Type B pancreatic cell (in vitro differentiated cells): ENCODE measurements around the gene PDGFA. TPM values are rescaled to one million over a fixed set of nuclear protein-coding genes. Genes with fewer than 3 reads are reported as not detected.

Source experiments
- DNase-seq: peaks from one replicate; pipeline ENCODE4 v3.0.0; 2021; ENCODE audit warnings: mixed read lengths; ENCODE audit not compliant: unreplicated experiment; ENCODE audit errors: extremely low spot score
- H3K27ac Mint-ChIP-seq: 2 replicates; pipeline ENCODE4 v1.8.0; 2021; ENCODE audit warnings: mild to moderate bottlenecking, mixed read lengths
- H3K27me3 Mint-ChIP-seq: 2 replicates; pipeline ENCODE4 v1.8.0; 2021; ENCODE audit warnings: mixed read lengths
- H3K36me3 Mint-ChIP-seq: 2 replicates; pipeline ENCODE4 v1.8.0; 2021; ENCODE audit warnings: mixed read lengths
- H3K4me1 Mint-ChIP-seq: one replicate; pipeline ENCODE4 v1.8.0; 2021; ENCODE audit warnings: mixed read lengths; ENCODE audit not compliant: unreplicated experiment
- H3K4me3 Mint-ChIP-seq: 2 replicates; pipeline ENCODE4 v1.8.0; 2021; ENCODE audit warnings: mild to moderate bottlenecking, mixed read lengths
- H3K9me3 Mint-ChIP-seq: 2 replicates; pipeline ENCODE4 v1.8.0; 2021; ENCODE audit warnings: mixed read lengths
- total RNA-seq: library from RNA; stranded (reverse); gene quantifications from 2 replicates; pipeline ENCODE4 v1.2.1, GENCODE V29; 2021; ENCODE audit warnings: low replicate concordance
- TF ChIP-seq, protein P1 (sequence below): fragments of 200-600 bp; sonication (generic); conservative IDR thresholded peaks from 2 replicates; pipeline ENCODE4 v1.5.0; 2021; ENCODE audit warnings: antibody characterized with exemption, mild to moderate bottlenecking

Gene PDGFA
- total RNA-seq, 1 donor from 2014 or later = 28.1 TPM

- Mint-ChIP-seq H3K4me3 (no peak overlapping the region), H3K4me1 (peaks cover 6% of the 10 kb centered on the region), H3K27ac (no peak overlapping the region), H3K27me3 (no peaks in the 10 kb centered on the region), H3K36me3 (no peaks in the 10 kb centered on the region), H3K9me3 (no peaks in the 10 kb centered on the region)
- no peak for DNase-seq
- TF ChIP-seq, protein P1, sequence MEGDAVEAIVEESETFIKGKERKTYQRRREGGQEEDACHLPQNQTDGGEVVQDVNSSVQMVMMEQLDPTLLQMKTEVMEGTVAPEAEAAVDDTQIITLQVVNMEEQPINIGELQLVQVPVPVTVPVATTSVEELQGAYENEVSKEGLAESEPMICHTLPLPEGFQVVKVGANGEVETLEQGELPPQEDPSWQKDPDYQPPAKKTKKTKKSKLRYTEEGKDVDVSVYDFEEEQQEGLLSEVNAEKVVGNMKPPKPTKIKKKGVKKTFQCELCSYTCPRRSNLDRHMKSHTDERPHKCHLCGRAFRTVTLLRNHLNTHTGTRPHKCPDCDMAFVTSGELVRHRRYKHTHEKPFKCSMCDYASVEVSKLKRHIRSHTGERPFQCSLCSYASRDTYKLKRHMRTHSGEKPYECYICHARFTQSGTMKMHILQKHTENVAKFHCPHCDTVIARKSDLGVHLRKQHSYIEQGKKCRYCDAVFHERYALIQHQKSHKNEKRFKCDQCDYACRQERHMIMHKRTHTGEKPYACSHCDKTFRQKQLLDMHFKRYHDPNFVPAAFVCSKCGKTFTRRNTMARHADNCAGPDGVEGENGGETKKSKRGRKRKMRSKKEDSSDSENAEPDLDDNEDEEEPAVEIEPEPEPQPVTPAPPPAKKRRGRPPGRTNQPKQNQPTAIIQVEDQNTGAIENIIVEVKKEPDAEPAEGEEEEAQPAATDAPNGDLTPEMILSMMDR = no peak
Measured at GRCh38 chr7:563629-564170, 44.1 kb upstream of the PDGFA start.

- Mint-ChIP-seq H3K27me3 (no peaks in the 10 kb centered on the region), H3K4me1 (peaks cover 6% of the 10 kb centered on the region), H3K9me3 (no peaks in the 10 kb centered on the region), H3K27ac (no peak overlapping the region), H3K4me3 (no peak overlapping the region), H3K36me3 (no peaks in the 10 kb centered on the region)
- DNase-seq = no peak
- TF ChIP-seq, protein P1 = no peak
Measured at GRCh38 chr7:562789-563628, 43.4 kb upstream of the PDGFA start.

- no peak for DNase-seq
- Mint-ChIP-seq H3K36me3 (no peaks in the 10 kb centered on the region), H3K9me3 (no peaks in the 10 kb centered on the region), H3K4me1 (peaks cover 6% of the 10 kb centered on the region), H3K27me3 (no peaks in the 10 kb centered on the region), H3K27ac (no peak overlapping the region), H3K4me3 (no peak overlapping the region)
- TF ChIP-seq, protein P1 = no peak
Measured at GRCh38 chr7:562374-562675, 42.7 kb upstream of the PDGFA start.

DNA sequence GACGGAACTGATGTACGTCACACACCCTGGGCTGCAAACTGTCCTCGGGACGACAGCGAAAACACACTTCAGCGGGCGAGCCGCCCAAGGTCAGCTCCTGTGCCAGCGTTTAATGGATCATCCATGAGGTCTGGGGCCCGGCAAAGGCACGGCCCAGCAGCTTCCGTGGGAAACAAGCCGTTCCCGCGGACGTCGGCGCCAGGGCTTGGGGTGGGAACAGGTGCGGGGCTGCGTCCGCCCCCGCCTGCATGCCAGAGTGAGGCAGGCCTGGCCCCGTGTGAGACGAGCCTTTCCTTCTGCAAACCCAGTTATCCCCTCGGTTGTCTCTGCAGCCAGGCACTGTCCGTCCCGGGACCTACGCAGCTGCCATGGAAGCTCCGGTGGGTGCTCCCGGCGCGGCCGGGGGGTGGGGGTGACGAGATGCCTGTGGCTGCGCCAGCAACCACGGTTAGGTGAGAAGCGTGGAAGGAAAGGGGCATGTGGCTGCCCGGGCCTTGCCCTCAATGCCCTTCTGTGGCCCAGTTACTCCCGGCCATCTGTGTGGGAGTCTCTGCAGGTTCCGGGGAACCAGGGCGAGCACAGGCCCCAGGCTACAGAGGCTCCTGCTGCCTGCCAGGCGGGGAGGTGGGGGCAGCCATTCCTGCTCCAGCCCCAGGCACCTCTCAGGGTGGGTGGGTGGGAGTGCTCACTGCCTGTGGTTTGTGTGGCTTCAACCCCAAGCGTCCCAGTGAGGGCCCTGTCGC lies 42.2 kb upstream of the PDGFA start:
- no peak for DNase-seq
- Mint-ChIP-seq H3K9me3 (no peaks in the 10 kb centered on the region), H3K27ac (no peak overlapping the region), H3K36me3 (no peaks in the 10 kb centered on the region), H3K4me1 (peaks cover 6% of the 10 kb centered on the region), H3K4me3 (no peak overlapping the region), H3K27me3 (no peaks in the 10 kb centered on the region)
- TF ChIP-seq, protein P1 = no peak

DNA sequence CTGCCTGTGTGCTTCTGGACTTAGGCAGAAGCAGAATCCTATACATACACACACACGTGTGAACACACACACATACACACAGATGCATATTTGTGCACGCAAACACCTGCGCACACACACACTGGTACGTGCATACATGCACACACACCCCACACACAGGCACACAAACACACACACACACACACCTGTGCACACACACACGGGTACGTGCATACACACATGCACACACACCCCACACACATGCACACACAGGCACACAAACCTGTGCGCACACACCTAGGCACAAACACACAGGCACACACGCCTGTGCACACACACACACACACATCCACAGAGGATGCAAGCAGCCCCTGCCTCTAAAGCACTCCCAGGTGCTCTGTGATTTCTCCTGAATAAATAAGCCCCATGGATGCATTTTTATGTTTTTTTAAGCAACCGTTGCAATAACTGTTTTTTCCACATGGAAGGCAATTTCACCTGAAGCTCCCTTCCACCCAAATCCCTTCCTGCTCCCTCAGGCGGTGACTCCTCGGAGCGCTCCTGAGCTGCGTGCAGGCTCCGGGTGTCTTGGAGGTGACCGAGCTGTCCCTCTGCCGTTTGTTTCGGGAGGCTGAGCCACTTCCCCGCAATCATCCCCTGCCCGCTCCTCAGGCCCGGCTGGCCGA lies 41.5 kb upstream of the PDGFA start:
- no peak overlapping the region for H3K27ac Mint-ChIP-seq
- H3K9me3 Mint-ChIP-seq = no peaks in the 10 kb centered on the region
- no peak for DNase-seq
- TF ChIP-seq, protein P1 = no peak
- H3K36me3 Mint-ChIP-seq = no peaks in the 10 kb centered on the region
- no peaks in the 10 kb centered on the region for H3K27me3 Mint-ChIP-seq
- H3K4me1 Mint-ChIP-seq = peaks cover 6% of the 10 kb centered on the region
- no peak overlapping the region for H3K4me3 Mint-ChIP-seq
